IPS-18c (cell line): Measurements from ENCODE around the gene KCNC1.

Experiments used
- H3K4me3 ChIP-seq: 2 replicates; pipeline ENCODE4 v1.7.0; 2013; ENCODE audit warnings: low read depth, mild to moderate bottlenecking, low read length, moderate library complexity; ENCODE audit not compliant: insufficient read depth
- H3K9me3 ChIP-seq: one replicate; pipeline ENCODE4 v1.6.1; 2013; ENCODE audit warnings: mild to moderate bottlenecking, low read length, moderate library complexity; ENCODE audit not compliant: control insufficient read depth, insufficient read depth

Gene KCNC1

GRCh38 chr11:17763703-17764102 lies 29.1 kb downstream of the KCNC1 start:
- H3K4me3 ChIP-seq: no peak overlapping the region

GRCh38 chr11:17764446-17765218 lies 30.1 kb downstream of the KCNC1 start:
- Histone ChIP-seq H3K4me3 (no peak overlapping the region), H3K9me3 (no peaks in the 10 kb centered on the region)

More at GRCh38 chr11:17763703-17764102, 29.1 kb downstream of the KCNC1 start:
- no peaks in the 10 kb centered on the region for H3K9me3 ChIP-seq

GRCh38 chr11:17765356-17766072 lies 30.9 kb downstream of the KCNC1 start:
- Histone ChIP-seq H3K4me3 (no peak overlapping the region), H3K9me3 (no peaks in the 10 kb centered on the region)

- Histone ChIP-seq H3K9me3 (no peaks in the 10 kb centered on the region), H3K4me3 (no peak overlapping the region)
Observed at GRCh38 chr11:17766073-17766359, 31.4 kb downstream of the KCNC1 start.

- H3K4me3 ChIP-seq: no peak overlapping the region
- H3K9me3 ChIP-seq: no peaks in the 10 kb centered on the region
Observed at GRCh38 chr11:17766590-17766989, 32.0 kb downstream of the KCNC1 start.

GRCh38 chr11:17767301-17767885 lies 32.8 kb downstream of the KCNC1 start:
- H3K9me3 ChIP-seq: no peaks in the 10 kb centered on the region
- H3K4me3 ChIP-seq: no peak overlapping the region

- Histone ChIP-seq H3K4me3 (no peak overlapping the region), H3K9me3 (no peaks in the 10 kb centered on the region)
Observed at GRCh38 chr11:17767914-17768313, 33.3 kb downstream of the KCNC1 start.

GRCh38 chr11:17768547-17768946 lies 34.0 kb downstream of the KCNC1 start:
- H3K4me3 ChIP-seq: no peak overlapping the region

GRCh38 chr11:17769218-17769617 lies 34.6 kb downstream of the KCNC1 start:
- Histone ChIP-seq H3K9me3 (no peaks in the 10 kb centered on the region), H3K4me3 (no peak overlapping the region)

More at GRCh38 chr11:17768547-17768946, 34.0 kb downstream of the KCNC1 start:
- H3K9me3 ChIP-seq: no peaks in the 10 kb centered on the region

GRCh38 chr11:17770048-17770652 lies 35.6 kb downstream of the KCNC1 start:
- Histone ChIP-seq H3K9me3 (no peaks in the 10 kb centered on the region), H3K4me3 (no peak overlapping the region)

- Histone ChIP-seq H3K9me3 (no peaks in the 10 kb centered on the region), H3K4me3 (no peak overlapping the region)
Observed at GRCh38 chr11:17770917-17771316, 36.3 kb downstream of the KCNC1 start.

- no peaks in the 10 kb centered on the region for H3K9me3 ChIP-seq
- no peak overlapping the region for H3K4me3 ChIP-seq
Observed at GRCh38 chr11:17771415-17771814, 36.8 kb downstream of the KCNC1 start.

- Histone ChIP-seq H3K4me3 (no peak overlapping the region), H3K9me3 (no peaks in the 10 kb centered on the region)
Observed at GRCh38 chr11:17771841-17772401, 37.3 kb downstream of the KCNC1 start.

GRCh38 chr11:17772704-17773600 lies 38.4 kb downstream of the KCNC1 start:
- Histone ChIP-seq H3K4me3 (no peak overlapping the region), H3K9me3 (no peaks in the 10 kb centered on the region)

GRCh38 chr11:17773674-17774073 lies 39.1 kb downstream of the KCNC1 start:
- Histone ChIP-seq H3K9me3 (no peaks in the 10 kb centered on the region), H3K4me3 (no peak overlapping the region)

- no peaks in the 10 kb centered on the region for H3K9me3 ChIP-seq
- H3K4me3 ChIP-seq: no peak overlapping the region
Observed at GRCh38 chr11:17774232-17775034, 39.9 kb downstream of the KCNC1 start.
